ENCODE data around the gene TMED6.

Gene TMED6

DNA sequence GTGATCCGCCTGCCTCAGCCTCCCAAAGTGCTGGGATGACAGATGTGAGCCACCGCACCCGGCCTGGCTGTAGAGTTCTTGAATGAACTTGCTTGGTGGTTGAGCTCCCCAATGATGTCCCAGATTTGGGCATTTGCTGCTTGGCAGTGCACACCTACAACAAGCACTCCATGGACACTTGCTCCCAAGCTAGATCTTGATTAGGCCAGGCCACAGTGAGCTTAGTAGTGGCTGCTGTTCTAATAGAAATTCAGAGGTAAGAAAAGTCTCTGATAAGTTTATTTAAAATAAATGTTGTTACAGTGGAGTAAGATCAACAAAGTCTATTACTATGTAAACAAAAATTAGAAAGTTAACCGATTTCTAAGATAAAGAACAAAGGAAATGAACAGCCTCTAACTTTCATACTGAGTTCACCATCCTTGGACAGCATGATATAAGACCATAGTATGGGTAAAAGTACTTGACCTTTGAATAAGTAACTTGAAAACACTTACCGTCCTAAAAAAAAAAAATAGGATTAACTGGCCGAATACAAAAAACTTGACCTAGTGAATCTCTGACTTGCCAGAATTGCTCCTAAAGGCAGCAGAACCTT, 951 bp downstream of the TMED6 start:
- no peak for DNase-seq

DNA sequence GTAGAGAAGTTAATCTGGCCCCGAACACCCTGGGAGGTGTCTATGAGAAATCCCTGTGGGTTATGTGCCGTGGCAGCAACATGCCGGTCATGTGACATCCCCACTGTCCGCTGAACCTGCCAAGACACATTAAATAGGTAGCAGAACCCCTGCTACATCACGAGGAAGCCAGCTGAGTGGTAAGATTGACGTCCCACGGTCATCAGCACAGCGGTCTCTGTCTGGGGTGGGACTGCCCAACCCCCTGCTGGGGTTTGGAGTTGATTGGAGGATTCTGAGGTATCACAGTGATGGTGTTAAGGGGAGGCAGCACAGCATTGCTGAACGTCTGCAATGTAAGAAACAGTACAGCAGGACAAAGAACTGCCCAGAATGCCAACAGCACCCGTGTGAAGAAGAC, 2.0 kb downstream of the TMED6 start:
- no peak for DNase-seq

DNA sequence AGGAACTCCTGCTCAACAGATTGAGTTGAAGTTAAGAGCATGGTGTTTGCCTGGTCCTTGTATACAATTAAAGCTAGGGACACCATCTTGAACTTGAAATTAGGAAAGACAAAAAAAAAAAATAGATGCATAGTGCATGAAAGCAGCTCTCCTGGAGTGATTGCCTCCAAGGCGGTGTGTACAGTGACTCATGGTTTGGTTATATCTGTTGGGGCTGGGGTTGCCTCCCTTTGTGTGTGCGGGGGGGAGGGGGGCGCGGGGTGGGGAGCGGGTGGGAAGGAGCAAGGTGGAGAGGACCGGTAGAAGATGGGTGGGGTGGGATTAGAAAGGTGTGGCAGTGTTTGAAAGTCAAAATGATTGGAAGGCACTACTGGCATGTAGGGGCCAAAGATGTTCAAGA, 3.4 kb downstream of the TMED6 start:
- DNase-seq: no peak

DNA sequence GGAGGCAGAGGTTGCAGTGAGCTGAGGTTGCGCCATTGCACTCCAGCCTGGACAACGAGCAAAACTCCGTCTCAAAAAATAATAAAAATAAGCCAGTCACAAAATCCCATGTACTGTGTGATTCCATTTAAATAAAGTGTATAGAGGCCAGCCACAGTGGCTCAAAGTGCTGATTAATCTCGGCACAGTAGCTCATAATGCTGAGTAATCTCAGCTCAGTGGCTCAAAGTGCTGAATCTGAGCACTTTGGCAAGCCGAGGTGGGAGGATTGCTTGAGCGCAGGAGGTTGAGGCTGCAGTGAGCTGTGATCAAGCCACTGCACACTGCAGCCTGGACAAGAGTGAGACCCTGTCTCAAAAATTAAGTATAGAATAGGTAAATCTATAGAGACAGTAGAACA, 4.9 kb downstream of the TMED6 start:
- no peak for DNase-seq

DNA sequence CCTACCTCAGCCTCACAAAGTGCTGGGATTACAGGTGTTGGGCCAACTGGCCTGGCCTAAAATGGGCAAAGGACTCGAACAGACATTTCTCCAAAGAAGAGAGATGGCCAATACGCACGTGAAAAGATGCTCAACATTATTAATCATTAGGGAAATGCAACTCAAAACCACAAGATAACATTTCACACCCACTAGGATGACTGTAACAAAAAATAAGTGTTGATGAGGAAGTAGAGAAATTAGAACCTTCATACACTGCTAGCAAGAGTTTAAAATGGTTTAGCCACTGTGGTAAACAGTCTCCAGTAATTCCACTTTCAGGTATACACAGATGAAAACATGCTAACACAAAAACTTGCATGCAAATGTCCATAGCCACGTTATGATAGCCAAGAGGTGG, 5.7 kb downstream of the TMED6 start:
- no peak for DNase-seq

DNA sequence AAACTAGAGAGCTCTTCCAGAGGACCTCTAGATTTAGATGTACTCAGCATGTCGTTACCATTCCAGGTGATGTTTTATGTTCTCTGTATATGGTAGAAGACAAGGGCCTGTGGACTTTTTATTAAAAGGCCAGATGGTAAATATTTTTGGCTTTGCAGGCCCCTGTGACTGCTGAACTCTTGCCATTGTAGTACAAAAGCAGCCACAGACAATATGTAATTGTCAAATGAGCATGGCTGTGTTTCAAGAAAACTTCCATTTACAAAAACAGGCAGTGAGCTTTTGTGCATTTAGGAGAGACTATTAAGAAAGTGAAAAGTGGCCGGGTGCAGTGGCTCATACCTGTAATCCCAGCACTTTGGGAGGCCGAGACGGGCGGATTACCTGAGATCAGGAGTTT, 7.4 kb downstream of the TMED6 start:
- DNase-seq: no peak

DNA sequence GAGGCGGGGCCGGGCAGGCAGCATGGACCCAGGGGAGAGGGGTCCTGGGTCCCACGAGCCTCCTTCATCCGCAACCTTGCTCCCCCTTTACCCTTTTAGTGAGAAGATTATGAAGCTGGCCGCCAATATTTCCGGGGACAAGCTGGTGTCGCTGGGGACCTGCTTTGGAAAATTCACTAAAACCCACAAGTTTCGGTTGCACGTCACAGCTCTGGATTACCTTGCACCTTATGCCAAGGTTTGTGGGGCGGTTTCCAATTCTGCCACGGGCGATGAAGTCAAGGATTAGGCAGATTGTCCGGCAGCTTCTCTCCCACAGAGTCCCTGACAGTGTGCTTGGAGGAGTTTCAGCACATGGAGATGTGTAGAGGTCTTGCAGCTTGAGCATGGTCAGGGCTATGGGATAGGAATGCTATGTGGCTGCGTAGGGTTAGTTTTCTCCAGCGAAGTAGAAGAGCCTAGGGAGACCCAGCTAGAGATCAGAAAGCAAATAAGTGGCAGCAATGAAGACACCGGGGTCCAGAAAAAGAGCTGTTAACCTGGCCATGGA, 11.4 kb downstream of the TMED6 start:
- no peak for DNase-seq

DNA sequence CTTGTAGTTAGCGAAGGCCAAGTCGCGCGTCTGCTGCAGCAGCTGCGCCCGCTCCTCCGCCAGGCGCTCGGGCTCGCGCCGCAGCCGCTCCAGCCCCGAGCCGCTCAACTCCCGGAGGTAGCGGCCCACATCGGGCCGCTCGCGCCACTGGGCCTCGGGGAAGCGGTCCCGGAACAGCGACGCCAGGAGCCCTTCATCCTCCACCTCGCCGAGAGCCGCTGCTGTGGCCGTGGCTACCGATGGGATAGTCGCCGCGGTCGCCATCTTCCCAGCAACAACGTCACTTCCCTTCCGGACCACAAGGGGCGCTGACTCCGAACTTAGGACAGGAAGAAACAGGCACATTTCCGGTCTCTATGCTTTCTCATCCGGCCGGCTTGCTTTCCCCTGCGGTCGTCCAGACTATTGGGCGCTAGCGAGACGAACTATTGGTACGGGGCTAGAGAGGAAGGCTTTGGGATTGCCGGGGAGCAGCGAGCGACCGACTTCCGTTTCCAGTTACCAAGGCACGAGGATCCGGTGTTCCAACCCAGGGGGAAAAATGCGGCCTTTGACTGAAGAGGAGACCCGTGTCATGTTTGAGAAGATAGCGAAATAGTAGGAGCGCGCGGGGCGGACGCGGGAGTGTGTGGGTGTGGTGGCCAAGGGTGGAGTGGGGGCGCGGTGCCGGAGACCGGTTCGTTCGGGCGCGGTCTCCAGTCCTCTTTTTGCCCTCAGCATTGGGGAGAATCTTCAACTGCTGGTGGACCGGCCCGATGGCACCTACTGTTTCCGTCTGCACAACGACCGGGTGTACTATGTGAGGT, 12.1 kb downstream of the TMED6 start, which contains the start of the genes COG8 and NIP7:
TSS of gene COG8 (minus strand) at position 276 of the 806 bp plus-strand sequence. CDS start at position 264, 12 bp downstream.
TSS of gene NIP7 (plus strand) at position 484 of the 806 bp plus-strand sequence. CDS start at position 542, 58 bp downstream.
- DNase-seq: peak; percentile 98

DNA sequence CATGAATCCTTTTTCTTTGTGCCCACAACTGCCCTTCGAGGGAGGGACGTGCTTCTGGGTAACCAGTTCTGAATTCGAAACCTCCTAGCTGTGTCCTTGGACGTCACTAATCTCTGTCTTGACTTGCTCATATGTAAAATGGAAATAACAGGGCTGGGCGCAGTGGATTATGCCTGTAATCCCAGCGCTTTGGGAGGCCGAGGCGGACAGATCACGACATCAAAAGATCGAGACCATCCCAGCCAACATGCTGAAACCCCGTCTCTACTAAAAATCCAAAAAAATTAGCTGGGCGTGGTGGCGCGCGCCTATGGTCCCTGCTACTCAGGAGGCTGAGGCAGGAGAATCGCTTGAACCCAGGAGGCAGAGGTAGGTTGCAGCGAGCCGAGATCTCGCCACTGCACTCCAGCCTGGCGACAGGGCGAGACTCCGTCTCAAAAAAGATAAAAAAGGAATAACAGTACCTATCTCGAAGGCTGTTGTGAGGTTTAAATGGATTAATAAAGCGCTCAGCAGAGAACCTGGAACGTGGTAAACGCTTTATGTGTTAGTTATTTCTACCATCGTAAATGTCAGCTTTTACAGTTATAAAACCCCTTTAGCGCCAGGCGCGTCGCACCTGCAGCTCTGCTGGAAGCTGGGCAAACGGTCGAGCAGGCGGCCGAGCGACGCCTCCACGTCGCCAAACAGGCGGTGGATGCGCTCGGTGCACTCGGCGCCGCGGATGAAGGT, 12.9 kb downstream of the TMED6 start:
- DNase-seq: no peak

DNA sequence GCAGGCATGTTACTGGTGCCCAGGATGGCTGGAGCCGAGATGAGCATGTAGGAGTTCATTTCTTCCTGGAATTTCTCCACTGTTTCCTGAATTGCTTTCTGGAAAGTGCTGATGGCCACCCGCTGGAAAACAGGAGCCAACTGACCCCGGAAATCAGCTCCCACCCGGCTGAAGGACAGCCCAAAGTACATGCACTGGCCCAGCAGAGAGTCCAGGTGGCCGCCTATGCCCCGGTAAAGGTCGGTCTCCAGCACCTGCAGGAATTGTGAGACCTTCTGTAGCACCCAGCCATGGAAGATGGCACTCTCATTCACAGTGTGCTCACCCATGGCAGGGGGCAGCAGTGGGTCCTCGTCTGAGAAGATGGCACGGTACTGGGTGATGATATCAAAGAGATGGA, 16.9 kb downstream of the TMED6 start:
- DNase-seq: no peak

DNA sequence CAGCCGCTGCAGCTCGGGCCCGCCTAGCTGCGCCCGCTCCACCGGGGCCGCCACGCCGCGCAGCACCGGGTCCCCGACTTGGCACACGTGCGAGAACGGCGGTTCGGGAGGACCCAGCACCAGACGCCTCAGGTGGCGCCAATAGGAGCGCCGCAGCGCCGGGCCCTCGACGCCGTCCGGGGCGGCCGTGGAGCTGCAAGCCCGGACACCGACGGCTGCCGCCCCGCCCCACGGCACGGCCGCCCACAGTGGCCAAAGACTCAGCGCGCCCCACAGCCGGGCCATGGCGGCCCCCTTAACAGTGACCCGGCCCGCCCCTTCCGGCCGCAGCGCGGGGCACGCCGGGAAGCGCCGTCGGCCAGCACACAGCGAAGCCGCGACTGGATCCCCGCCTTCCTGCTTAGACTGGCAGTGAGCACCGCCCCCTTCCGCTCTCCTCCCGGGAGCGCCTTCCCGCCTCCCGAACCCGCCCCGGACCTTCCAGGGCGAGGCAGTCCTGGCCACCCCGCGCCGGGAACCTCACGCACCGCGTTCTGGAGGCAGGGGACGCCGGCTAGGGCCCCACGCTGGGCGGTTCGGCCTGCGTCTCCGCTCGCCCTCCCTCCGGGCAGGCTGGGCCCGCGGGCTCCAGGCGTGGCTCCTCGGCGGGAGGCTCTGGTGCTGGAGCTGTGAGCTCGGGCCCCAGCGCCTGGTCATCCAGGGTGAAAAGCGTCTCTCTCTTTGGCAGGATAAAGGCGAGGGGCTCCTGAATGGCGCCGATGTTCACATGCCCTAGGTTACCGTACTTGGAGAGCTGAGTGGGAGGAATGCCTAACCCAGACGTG, 21.1 kb downstream of the TMED6 start, which contains the start of gene PDF:
TSS of gene PDF (minus strand) at position 303 of the 824 bp plus-strand sequence. CDS start at position 285, 18 bp downstream.
- DNase-seq: peak; percentile 88

DNA sequence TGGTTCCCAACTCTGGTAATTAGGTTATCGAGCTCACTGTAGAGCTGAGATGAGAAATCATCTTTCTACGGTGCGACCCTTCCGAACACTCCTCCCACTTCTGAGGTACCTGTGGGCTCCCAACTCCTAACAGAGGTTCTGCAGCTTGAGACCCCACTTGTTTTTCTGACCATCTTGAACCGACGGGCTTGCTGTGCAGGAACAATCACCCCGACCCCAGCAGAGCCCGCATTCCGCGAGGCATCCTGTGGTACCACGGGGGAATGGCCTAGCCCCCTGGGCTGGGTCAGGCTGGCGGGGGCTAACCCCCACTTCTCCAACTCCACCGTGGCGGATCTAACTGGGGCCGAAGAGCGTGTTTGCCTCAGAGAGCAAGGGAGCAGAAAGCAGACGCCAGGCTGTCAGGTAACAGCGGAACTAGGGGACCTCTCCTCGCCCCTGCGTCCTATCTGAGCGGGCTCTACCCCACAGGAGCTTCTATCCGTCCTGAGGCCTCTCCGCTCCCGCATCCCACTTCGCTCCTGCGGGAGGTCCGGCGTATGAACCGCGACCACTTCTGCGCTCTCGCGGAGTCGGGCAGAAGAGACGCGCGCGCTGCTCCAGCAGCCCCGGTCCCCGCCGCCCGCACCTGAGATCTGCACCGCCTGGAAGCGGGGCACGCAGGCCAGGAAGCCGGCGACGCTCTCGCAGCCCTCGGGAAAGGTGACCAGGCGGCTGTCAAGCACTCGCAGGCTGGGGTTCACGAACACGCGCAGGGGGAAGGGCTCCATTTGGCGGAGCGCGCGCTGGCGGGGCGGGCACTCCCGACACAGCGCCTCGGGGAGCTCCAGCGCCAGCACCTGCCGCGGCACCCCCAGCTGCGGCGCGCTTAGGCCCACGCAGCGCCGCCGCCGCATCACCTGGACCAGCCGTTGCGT, 22.0 kb downstream of the TMED6 start:
- no peak for DNase-seq

DNA sequence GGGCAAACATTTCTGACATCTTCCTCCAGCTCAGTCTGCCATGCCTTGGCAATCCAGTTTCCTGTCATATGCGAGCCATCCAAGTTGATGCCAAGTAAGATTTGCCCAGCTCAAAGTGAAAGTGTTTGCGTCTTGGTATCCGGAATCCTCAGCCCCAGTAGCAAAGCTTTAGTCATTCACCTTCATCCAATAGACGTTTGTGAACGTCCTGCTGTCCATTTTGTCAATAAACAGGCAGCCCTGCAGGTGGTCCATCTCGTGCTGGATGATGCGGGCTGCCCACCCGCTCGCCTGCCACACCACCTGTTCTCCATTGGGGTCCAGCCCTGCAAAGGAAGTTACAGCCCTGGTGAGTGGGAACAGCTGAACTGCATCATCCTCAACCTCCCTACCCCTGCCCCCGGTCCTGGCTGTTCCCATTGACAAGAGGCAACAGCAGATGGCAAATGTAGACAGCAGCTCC, 22.7 kb downstream of the TMED6 start:
- DNase-seq: no peak

DNA sequence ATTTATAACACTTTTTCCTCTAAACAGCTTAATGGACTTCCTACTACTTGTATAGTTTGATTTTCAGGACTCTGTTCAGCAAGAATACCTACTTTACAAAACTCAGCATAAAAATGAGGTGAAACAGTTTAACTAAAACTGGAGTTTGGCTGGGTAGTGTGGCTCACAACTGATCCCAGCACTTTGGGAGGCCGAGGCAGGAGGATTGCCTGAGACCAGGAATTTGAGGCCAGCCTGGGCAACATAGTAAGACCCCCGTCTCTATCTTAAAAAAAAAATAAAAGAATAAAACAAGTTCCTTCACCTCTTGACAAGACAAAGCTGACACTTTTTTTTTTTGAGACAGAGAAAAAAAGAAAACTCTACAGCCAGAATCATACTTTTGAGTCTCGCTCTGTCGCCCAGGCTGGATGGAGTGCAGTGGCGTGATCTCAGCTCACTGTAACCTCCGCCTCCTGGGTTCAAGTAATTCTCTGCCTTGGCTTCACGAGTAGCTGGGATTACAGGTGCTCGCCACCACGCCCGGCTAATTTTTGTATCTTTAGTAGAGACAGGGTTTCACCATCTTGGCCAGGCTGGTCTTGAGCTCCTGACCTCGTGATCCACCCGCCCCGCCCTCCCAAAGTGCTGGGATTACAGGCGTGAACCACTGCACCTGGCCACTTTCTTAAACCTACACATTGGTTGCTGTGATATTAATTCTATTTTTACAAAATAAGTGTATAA, 23.8 kb downstream of the TMED6 start:
- no peak for DNase-seq

DNA sequence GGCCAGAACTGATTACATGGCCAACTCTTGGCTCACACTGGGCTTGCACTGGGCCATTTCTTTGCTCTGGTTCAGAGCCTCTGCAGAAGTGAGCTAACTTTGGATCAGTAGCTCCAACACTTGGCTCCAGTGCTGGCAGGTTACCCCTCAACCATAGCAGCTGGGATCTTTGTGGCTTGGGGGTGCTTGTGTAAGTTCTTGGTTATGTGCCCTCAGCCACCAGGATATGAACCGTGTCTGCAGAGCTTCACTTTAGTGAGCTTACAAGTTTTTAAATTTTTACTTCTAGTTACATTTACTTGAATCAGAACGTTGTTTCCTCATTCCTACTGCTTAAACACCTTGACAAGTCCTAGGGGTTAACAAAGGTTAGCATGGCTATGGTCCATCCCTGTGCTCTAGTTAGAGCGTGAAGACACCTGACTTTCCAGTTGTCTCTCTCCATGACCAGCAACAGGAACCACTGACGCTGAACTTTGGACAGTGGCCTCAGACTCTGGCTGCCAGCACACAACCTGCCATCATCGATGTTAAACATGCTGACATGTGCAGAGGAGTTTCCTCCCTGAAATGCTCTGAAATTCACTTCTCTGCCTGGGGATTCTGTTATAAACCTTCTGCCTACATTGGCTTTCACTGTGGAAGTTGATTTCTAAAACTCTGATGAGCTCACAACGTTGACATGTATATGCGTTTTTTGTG, 25.3 kb downstream of the TMED6 start:
- no peak for DNase-seq

DNA sequence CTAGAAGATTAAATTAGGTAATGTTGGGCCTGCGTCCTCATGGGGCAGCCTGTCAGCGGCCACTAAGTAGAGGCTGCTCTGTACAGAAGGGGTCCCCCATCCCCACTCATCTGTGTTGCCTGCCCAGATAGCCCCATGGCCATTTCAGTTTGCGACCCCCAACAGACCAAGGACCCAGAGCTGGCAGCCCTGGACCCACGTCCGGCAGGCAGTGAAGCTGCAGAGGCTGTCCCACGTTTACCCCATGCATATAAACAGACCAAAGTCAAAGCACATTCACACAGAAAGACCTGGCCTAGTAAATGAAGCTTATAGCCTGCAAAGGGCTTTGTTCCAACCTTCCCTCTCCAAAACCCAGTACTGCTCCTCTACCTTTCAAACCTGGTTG, 25.8 kb downstream of the TMED6 start:
- no peak for DNase-seq

DNA sequence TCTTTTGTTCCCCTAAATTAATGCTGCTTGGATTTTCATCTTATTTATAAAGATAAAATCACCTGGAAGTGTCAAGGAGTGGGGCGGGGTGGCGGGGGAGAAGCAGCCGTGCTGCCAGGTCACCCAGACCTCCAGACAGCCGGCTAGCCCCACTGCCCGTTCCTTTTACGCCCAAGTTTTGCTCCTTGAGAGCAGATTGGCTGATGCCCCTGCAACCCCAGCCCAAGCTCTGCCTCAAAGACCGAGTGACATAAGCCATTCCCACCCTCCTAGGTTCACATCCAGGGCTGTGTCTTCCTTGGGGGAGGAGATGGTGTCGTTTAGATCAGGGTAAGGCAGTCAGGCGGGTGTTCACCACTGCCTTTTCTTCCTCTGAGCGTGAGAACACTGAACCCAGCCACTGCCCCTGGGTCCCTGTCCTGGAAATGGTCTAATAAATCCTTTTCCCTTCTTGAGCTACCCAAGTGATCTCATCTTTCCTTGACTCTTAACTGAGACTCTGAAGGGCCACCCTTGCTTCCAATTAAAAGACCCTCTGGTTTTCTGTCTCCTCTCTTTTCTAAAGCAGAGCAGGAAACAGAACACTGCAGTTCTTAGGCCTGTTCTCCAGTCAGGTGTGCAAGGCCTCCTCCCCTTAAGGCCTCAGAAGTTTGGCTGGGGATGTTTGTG, 26.9 kb downstream of the TMED6 start:
- no peak for DNase-seq

DNA sequence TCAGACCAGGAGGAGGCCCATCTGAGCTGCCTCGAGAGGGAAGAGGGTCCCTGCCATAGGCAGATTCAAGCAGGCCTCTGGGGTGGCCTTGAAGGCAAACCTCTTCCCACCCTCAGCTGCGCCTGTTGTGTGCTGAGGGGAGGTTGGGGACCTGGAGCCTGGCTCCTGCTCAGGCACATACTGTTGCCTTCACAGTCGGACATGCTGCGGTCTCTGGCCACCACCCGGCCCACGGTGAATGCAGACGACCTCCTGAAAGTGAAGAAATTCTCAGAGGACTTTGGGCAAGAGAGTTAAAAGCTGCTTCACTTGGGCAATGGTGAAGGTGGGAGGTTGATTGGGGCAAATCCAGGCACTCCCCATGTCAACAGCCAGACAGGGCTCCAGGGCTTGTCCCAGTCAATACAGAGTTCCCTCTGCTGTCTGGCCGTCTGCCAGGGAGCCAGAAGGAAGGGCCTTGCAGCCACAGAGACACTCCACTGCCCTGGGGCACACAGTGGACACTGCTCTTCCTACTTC, 27.5 kb downstream of the TMED6 start:
- no peak for DNase-seq

DNA sequence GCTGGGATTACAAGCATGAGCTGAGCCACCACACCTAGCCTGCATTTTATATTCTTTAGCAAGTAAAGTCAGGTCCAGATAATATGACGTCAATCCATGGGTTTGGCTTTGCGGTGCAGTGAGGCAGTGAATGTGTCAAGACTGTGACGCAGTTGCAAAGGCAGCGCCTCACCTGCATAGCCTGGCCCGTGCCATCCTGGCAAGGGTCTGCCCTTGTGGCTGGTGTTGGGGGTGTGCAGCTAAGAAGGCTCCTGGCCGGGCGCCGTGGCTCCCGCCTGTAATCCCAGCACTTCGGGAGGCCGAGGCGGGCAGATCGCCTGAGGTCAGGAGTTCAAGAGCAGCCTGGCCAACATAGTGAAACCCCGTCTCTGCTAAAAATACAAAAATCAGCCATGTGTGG, 28.2 kb downstream of the TMED6 start:
- DNase-seq: no peak
